GM19468 (cell line): ENCODE data around the gene SLC11A1.

Experiments
- ATAC-seq: cut with Tn5 transposase; IDR thresholded peaks from one replicate; pipeline ENCODE4 v1.9.1; 2021; ENCODE audit warnings: mild to moderate bottlenecking, moderate library complexity, moderate number of reproducible peaks; ENCODE audit not compliant: unreplicated experiment; ENCODE audit errors: extremely low read depth

The SLC11A1 gene

GRCh38 chr2:218429911-218430692 is 48.0 kb downstream of the SLC11A1 start:
- no peak for ATAC-seq

- no peak for ATAC-seq
Observed at GRCh38 chr2:218430721-218431120, 48.6 kb downstream of the SLC11A1 start.

GRCh38 chr2:218431878-218432277 is 49.8 kb downstream of the SLC11A1 start:
- no peak for ATAC-seq

- ATAC-seq: no peak
Observed at GRCh38 chr2:218432676-218433365, 50.7 kb downstream of the SLC11A1 start.

- ATAC-seq: no peak
Observed at GRCh38 chr2:218434456-218434855, 52.4 kb downstream of the SLC11A1 start.

GRCh38 chr2:218435003-218435982 is 53.2 kb downstream of the SLC11A1 start:
- no peak for ATAC-seq

- ATAC-seq: no peak
Observed at GRCh38 chr2:218436992-218437391, 54.9 kb downstream of the SLC11A1 start.

- ATAC-seq: no peak
Observed at GRCh38 chr2:218437969-218438368, 55.9 kb downstream of the SLC11A1 start.

GRCh38 chr2:218438596-218438995 is 56.5 kb downstream of the SLC11A1 start:
- ATAC-seq: no peak

- no peak for ATAC-seq
Observed at GRCh38 chr2:218444692-218445357, 62.8 kb downstream of the SLC11A1 start.

- no peak for ATAC-seq
Observed at GRCh38 chr2:218445602-218446001, 63.5 kb downstream of the SLC11A1 start.
